HEK293T (cell line): ENCODE results near the gene ADGRD1.

Source experiments
- CTCF ChIA-PET: fragments of 350-600 bp; formaldehyde crosslinking; extraction: SDS; loops from one replicate; lab custom pipeline; 2021; ENCODE audit warnings: antibody characterized with exemption, inconsistent platforms; lab: Yijun Ruan, JAX
- POLR2A ChIA-PET: fragments of 350-600 bp; formaldehyde crosslinking; extraction: SDS; loops from one replicate; lab custom pipeline; 2020; ENCODE audit warnings: antibody characterized with exemption, inconsistent platforms; lab: Yijun Ruan, JAX
- DNase-seq: peaks from one replicate; pipeline ENCODE4 v3.0.0; 2012; ENCODE audit warnings: mixed read lengths; ENCODE audit errors: extremely low spot score
- ARNT ChIP-seq: fragments of 450-650 bp; IDR thresholded peaks from 2 replicates; pipeline ENCODE4 v1.6.1; 2017; ENCODE audit warnings: mild to moderate bottlenecking
- BHLHE40 ChIP-seq: fragments of 450-650 bp; IDR thresholded peaks from 2 replicates; pipeline ENCODE4 v1.6.1; 2016; ENCODE audit warnings: mild to moderate bottlenecking, moderate library complexity, borderline replicate concordance
- CTBP1 ChIP-seq: fragments of 450-650 bp; IDR thresholded peaks from 2 replicates; pipeline ENCODE4 v1.6.1; 2016; ENCODE audit warnings: borderline replicate concordance
- ELF4 ChIP-seq: fragments of 450-650 bp; IDR thresholded peaks from 2 replicates; pipeline ENCODE4 v1.6.1; 2017; ENCODE audit warnings: antibody characterized with exemption
- FOXA1 ChIP-seq: fragments of 450-650 bp; IDR thresholded peaks from 2 replicates; pipeline ENCODE4 v1.6.1; 2016; ENCODE audit warnings: mild to moderate bottlenecking
- FOXK2 ChIP-seq: fragments of 450-650 bp; IDR thresholded peaks from 2 replicates; pipeline ENCODE4 v1.6.1; 2016; ENCODE audit warnings: mild to moderate bottlenecking
- FOXM1 ChIP-seq: fragments of 450-650 bp; IDR thresholded peaks from 2 replicates; pipeline ENCODE4 v1.6.1; 2017; ENCODE audit warnings: mild to moderate bottlenecking, borderline replicate concordance
- HDGF ChIP-seq: fragments of 450-650 bp; IDR thresholded peaks from 2 replicates; pipeline ENCODE4 v1.6.1; 2017; ENCODE audit warnings: antibody characterized with exemption, borderline replicate concordance
- L3MBTL2 ChIP-seq: fragments of 450-650 bp; conservative IDR thresholded peaks from 2 replicates; pipeline ENCODE4 v1.6.1; 2016; ENCODE audit warnings: mild to moderate bottlenecking
- LEF1 ChIP-seq: fragments of 450-650 bp; IDR thresholded peaks from 2 replicates; pipeline ENCODE4 v1.6.1; 2017; ENCODE audit warnings: mild to moderate bottlenecking, borderline replicate concordance
- NFRKB ChIP-seq: fragments of 450-650 bp; IDR thresholded peaks from 2 replicates; pipeline ENCODE4 v1.6.1; 2016; ENCODE audit warnings: mild to moderate bottlenecking, moderate library complexity
- SP1 ChIP-seq: fragments of 450-650 bp; IDR thresholded peaks from 2 replicates; pipeline ENCODE4 v1.6.1; 2017
- SUZ12 ChIP-seq: fragments of 450-650 bp; IDR thresholded peaks from 2 replicates; pipeline ENCODE4 v1.6.1; 2016; ENCODE audit warnings: mild to moderate bottlenecking
- TARDBP ChIP-seq: fragments of 450-650 bp; IDR thresholded peaks from 2 replicates; pipeline ENCODE4 v1.6.1; 2016
- ZNF384 ChIP-seq: fragments of 450-650 bp; IDR thresholded peaks from 2 replicates; pipeline ENCODE4 v1.6.1; 2016
- TF ChIP-seq, protein P1 (sequence below): fragments of 450-650 bp; IDR thresholded peaks from 2 replicates; pipeline ENCODE4 v1.6.1; 2016

The ADGRD1 gene

DNA sequence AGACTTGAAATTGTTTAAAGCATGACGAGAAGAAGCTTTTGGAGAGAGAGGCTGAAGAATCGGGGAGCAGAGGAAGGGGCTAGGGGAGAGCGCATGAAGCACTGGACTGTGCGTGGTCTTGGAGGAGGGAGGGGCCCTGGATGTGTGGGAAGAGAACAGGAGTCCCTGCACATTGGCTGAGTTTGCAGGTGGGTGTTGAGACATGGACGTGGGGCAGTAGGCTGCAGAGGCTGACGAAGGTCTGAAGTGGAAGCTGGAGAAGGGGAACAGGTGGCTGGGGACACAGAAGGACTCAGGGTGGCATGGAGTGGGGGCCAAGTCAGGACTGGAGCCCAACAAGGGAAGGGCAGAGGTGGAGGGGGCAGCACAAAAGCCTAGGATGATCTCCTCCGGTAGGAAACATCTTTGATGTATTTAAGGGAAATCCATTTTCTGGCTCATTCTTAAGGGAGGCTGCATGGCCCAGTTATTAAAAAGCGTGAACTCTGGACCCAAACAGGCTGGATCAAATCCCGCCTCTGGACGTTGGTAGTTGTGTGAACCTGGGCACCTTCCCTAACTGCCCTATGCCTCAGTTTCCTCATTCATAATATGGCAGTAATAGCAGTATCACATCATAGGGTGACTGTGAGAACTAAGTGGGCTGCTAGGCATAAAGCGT, 29.0 kb downstream of the ADGRD1 start:
- CTCF ChIA-PET = no interaction called here
- POLR2A ChIA-PET = no interaction called here

DNA sequence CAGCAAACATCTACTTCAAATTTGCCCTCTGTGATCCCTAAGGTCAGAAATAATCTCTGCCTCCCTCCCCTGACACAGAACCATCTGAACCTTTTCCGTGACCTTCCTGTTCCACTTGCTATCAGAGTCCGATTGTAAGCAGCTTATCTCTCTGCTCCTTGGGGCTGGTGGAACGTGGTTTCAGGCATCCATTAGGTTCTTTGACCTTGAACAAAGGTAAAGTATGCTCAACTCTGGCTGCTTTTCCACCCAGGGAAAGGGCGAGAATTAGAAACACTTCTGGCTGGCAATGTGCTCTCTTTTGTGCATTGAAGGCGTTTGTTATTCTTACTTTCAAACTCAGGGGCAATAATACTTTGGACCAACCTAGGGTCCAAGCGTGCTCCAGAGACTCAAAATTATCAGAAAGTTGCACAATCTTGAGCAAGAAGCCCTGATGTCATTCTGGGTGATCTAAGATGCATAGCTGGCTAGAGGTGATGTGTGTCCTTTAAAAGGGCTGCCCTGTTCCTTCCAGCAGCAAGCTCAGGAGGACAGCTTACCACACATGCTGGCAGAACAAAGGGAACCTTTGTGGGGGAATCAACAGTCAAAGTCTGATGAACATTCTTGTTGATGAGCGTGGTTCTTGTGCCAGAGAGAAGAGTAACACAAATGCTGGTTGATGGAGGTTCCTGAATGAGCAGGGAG, 29.8 kb downstream of the ADGRD1 start:
- TF ChIP-seq SP1 (no peak), FOXA1 (no peak), NFRKB (no peak), BHLHE40 (no peak), ZNF384 (no peak), TARDBP (no peak)
- DNase-seq = no peak
- ChIA-PET CTCF (no interaction called here), POLR2A (no interaction called here)

More for the DNA sequence above, 29.0 kb downstream of the ADGRD1 start:
- TF ChIP-seq NFRKB = no peak
- DNase-seq = no peak

DNA sequence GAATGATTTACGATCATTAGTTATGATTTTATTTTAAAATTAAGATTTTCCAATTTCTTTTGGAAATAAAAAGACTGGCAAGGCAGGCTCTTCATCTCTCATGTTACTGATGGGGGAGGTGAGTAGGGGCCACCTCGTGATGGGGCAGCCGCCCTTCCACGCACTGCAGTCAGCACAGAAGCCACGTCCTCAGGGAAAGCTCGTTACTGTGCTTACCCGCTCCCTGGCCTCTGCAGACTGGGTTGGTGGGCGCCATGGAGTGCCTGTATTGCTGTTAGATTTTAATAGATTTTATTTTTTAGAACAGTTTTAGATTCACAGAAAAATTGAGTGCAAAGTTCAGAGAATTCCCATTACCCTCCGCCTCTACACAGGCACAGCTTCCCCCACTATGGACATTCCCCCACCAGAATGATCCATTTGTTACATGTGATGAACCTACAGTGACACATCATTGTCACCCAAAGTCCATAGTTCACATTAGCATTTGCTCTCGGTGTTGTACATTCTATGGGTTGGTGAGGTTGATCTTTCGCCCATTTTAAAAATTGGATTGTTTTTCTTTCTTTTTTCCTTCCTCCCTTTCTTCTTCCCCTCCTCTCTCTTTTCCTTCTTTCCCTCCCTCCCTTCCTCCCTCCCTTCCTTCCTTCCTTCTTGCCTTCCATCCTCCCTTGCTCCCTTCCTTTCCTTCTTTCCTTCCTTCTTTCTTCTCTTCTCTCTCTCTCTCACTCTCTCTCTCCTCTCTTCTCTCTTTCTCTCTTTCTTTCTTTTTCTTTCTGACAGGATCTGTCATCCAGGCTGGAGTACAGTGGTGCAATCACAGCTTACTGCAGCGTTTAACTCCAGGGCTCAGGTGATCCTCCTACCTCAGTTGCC, 30.7 kb downstream of the ADGRD1 start:
- POLR2A ChIA-PET = no interaction called here
- CTCF ChIA-PET = no interaction called here
- DNase-seq = no peak
- TF ChIP-seq ARNT (no peak), LEF1 (no peak), ELF4 (no peak), FOXK2 (no peak), SUZ12 (no peak), NFRKB (no peak), FOXA1 (no peak), SP1 (no peak), L3MBTL2 (no peak), ZNF384 (no peak)
- TF ChIP-seq, protein P1, sequence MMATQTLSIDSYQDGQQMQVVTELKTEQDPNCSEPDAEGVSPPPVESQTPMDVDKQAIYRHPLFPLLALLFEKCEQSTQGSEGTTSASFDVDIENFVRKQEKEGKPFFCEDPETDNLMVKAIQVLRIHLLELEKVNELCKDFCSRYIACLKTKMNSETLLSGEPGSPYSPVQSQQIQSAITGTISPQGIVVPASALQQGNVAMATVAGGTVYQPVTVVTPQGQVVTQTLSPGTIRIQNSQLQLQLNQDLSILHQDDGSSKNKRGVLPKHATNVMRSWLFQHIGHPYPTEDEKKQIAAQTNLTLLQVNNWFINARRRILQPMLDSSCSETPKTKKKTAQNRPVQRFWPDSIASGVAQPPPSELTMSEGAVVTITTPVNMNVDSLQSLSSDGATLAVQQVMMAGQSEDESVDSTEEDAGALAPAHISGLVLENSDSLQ = no peak

DNA sequence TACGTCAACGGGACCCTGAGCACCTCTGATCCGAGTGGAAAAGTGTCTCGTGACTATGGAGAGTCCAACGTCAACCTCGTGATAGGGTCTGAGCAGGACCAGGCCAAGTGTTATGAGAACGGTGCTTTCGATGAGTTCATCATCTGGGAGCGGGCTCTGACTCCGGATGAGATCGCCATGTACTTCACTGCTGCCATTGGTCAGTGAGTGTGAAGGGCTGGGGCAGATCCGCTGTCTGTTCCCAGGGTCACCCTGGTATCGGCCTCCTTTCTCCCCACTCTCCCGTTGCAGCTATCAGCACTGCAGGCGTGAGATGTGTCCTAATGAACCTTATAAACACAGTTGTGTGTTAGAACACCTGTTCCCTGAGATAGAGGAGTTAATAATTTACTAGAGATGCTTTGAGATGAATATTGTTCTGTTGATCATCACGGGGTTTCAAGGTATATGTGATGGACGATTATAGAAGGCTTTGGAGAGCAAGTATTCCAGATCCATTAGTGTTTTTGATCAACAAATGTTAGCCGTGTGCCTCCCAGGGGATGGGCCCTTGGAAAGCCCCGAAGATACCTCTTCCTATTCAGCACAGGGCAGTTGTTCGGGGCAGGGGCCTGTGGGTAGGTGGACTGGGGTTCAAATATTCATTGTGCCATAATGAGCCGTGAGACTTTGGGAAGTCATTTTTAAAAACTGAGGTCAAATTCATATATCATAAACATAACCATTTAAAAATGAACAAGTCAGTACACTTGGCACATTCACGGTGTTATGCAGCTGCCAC, 33.6 kb downstream of the ADGRD1 start:
- CTCF ChIA-PET = interaction anchor here (0.6 kb wide), 1 partner anchor 161 kb away, joined by 3 read pairs; no protein-coding TSS in a partner anchor
- POLR2A ChIA-PET = no interaction called here
- DNase-seq = no peak
- TF ChIP-seq CTBP1 = no peak
- TF ChIP-seq FOXM1 = no peak
- no peak for TF ChIP-seq ARNT
- TF ChIP-seq NFRKB = no peak
- no peak for TF ChIP-seq LEF1
- TF ChIP-seq SUZ12 = no peak
- no peak for TF ChIP-seq TARDBP
- TF ChIP-seq BHLHE40 = no peak
- TF ChIP-seq ELF4 = no peak
- no peak for TF ChIP-seq SP1
- TF ChIP-seq L3MBTL2 = no peak
- TF ChIP-seq, protein P1 = no peak
- no peak for TF ChIP-seq HDGF
- TF ChIP-seq FOXK2 = no peak
- TF ChIP-seq FOXA1 = no peak

DNA sequence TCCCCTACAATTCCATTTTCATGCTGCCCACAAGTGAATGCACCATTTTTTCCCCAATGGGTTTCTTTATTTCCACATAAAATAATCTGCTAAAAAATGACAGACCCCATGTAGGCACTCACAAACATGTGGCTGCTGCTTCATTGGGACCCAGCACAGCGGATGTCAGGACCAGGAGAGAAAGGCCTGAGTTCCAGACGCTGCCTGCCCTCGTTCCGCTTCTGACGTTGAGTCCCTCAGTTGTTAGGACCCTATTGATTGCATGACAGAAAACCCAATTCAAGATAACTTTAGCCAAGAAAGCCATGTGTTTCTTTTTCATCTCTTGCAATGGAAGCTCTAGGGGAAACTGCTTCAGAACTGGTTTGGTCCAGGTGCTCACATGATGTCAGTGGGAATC, 34.6 kb downstream of the ADGRD1 start:
- DNase-seq = no peak
- TF ChIP-seq, protein P1 = no peak
- TF ChIP-seq SP1 (no peak), ZNF384 (no peak), ARNT (no peak), BHLHE40 (no peak), NFRKB (no peak), CTBP1 (no peak), ELF4 (no peak), L3MBTL2 (no peak)
- ChIA-PET CTCF (no interaction called here), POLR2A (no interaction called here)

DNA sequence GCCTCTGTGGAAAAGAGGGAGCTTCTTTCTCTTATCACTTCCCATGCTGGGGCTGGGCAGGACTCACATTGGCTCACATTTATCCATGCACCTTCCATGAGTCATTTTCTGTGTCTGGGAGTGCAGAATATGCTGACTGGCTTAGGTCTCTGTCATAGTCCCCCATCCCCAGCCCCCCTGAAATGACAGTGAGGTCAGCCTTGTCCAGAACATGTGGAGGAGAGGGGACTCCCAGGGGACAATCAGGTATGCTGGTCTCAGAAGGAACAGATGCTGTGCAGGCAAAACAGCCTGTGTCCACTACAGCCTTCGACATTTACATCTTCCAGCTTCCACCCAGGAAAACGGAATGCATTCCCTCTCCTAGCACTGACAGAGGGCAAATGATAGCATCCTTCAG, 35.0 kb downstream of the ADGRD1 start:
- TF ChIP-seq FOXK2 = no peak
- TF ChIP-seq TARDBP = no peak
- TF ChIP-seq HDGF = no peak
- no peak for TF ChIP-seq ZNF384
- no peak for TF ChIP-seq BHLHE40
- no peak for TF ChIP-seq FOXM1
- ChIA-PET CTCF (no interaction called here), POLR2A (no interaction called here)
- DNase-seq = no peak
